Activated naive CD8-positive, alpha-beta T cell treated with anti-CD3 and anti-CD28 coated beads, Interleukin-2, amount 50 U/mL, for 24 hours (primary cell): ENCODE measurements around the gene TEN1.
A peak's percentile ranks its signal among the peaks of the same experiment; 100 is the strongest.

Experiments
- ATAC-seq: fragments of 150-1000 bp; cut with Tn5 transposase; one replicate; pipeline ENCODE4 v1.10.0; 2021
- DNase-seq: peaks from one replicate; pipeline ENCODE4 v3.0.0; 2021
- H3K27ac Mint-ChIP-seq: one replicate; pipeline ENCODE4 v1.8.0; 2021; ENCODE audit warnings: mild to moderate bottlenecking, mixed read lengths
- H3K27me3 Mint-ChIP-seq: one replicate; pipeline ENCODE4 v1.8.0; 2021; ENCODE audit warnings: mixed read lengths
- H3K36me3 Mint-ChIP-seq: one replicate; pipeline ENCODE4 v1.8.0; 2021; ENCODE audit warnings: low read depth, mixed read lengths
- H3K4me1 Mint-ChIP-seq: one replicate; pipeline ENCODE4 v1.8.0; 2021; ENCODE audit warnings: mixed read lengths
- H3K4me3 Mint-ChIP-seq: one replicate; pipeline ENCODE4 v1.8.0; 2021; ENCODE audit warnings: mild to moderate bottlenecking, moderate library complexity, mixed read lengths
- H3K9me3 Mint-ChIP-seq: one replicate; pipeline ENCODE4 v1.8.0; 2021; ENCODE audit warnings: mixed read lengths

Gene TEN1

DNA sequence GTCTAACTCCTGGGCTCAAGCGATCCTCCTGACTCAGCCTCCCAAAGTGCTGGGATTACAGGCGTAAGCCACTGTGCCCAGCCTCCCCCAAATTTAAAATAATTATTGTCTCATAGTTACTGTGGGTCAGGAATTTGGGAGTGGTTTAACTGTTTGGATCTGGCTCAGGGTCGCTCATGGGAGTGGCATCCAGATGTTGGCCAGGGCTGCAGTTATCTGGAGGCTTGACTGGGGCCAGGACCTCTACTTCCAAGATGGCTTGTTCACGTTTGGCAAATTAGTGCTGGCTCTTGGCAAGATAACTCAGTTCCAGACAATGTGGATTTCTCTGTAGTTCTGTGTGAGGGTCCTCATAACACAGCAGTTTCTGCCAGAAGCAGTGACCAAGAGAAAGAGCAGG lies 8.0 kb downstream of the TEN1 start:
- H3K4me3 Mint-ChIP-seq = no peak overlapping the region
- DNase-seq = no peak
- ATAC-seq = no peak
- peaks cover 11% of the 10 kb centered on the region for H3K36me3 Mint-ChIP-seq
- no peaks in the 10 kb centered on the region for H3K9me3 Mint-ChIP-seq
- no peak overlapping the region for H3K27ac Mint-ChIP-seq
- peaks cover 5% of the 10 kb centered on the region for H3K4me1 Mint-ChIP-seq
- H3K27me3 Mint-ChIP-seq = no peaks in the 10 kb centered on the region

DNA sequence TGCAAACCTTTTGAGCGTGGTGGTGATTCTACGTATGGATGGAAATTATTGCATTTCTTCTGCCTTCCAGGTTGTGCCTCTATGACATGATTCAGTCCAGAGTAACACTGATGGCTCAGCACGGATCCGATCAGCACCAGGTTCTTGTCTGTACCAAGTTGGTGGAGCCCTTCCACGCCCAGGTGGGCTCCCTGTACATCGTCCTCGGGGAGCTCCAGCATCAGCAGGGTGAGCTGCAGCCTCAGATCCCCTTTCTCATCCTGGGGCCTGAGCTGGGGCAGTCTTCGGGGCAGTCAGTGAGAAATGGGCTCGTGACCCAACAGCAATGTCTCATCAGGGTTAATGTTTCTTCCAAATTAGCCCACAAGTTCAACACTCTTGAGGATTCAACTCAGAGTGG lies 12.4 kb downstream of the TEN1 start:
- ATAC-seq (no peak), DNase-seq (no peak)
- H3K27me3 Mint-ChIP-seq = no peaks in the 10 kb centered on the region
- H3K36me3 Mint-ChIP-seq = peaks cover 13% of the 10 kb centered on the region
- H3K4me3 Mint-ChIP-seq = no peak overlapping the region
- H3K27ac Mint-ChIP-seq = no peak overlapping the region
- no peaks in the 10 kb centered on the region for H3K9me3 Mint-ChIP-seq
- peaks cover 2% of the 10 kb centered on the region for H3K4me1 Mint-ChIP-seq

DNA sequence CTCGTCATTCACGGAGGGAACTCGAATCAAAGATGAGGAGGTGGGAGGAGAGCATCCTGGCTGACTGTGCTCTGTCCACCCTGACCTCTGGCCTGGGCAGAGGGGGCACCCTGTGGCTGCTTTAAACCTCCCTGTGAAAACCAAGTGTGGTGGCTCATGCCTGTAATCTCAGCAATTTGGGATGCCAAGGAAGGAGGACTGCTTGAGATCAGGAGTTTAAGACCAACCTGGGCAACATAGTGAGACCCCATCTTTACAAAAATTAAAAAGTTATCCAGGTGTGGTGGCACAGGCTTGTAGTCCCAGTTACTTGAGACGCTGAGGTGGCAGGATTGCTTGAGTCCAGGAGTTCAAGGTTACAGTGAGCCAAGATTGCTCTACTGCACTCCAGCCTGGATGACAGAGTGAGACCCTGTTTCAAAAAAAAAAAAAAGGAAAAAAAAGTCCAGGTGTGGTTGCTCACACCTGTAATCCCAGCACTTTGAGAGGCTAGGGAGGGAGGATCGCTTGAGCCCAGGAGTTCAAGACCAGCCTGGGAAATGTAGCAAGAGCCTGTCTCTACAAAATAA lies 15.8 kb downstream of the TEN1 start:
- ATAC-seq (no peak), DNase-seq (no peak)
- Mint-ChIP-seq H3K9me3 (no peaks in the 10 kb centered on the region), H3K4me1 (peaks cover 16% of the 10 kb centered on the region), H3K36me3 (peaks cover 8% of the 10 kb centered on the region), H3K27ac (no peak overlapping the region), H3K27me3 (no peaks in the 10 kb centered on the region), H3K4me3 (no peak overlapping the region)

DNA sequence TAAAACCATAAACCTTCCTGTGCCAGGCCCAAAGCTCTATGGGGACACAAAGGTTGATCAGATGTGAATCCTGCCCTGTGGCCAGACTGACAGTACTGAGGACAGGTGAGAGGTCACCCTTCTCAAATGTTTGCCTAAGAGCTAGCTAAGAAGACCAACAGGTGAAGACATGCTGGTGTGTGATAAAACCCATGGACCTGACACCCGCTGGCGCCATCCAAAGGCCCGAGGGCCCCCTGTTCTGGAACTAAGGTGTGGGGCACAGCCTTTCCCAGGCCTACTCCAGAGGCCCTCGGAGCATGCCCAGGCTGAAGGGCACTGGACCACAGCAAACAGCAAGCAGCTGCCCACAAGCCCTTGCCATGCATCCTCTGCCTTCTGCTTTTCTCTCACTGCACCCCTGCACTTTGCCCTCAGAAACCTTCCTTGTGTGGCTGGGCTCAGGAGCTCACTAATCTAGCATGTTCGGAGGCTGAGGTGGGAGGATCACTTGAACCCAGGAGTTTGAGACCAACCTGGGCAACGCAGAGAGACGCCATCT lies 16.4 kb downstream of the TEN1 start:
- Mint-ChIP-seq H3K36me3 (peaks cover 8% of the 10 kb centered on the region), H3K4me1 (peaks cover 16% of the 10 kb centered on the region), H3K27me3 (no peaks in the 10 kb centered on the region), H3K27ac (no peak overlapping the region), H3K9me3 (no peaks in the 10 kb centered on the region), H3K4me3 (no peak overlapping the region)
- ATAC-seq (no peak), DNase-seq (no peak)

DNA sequence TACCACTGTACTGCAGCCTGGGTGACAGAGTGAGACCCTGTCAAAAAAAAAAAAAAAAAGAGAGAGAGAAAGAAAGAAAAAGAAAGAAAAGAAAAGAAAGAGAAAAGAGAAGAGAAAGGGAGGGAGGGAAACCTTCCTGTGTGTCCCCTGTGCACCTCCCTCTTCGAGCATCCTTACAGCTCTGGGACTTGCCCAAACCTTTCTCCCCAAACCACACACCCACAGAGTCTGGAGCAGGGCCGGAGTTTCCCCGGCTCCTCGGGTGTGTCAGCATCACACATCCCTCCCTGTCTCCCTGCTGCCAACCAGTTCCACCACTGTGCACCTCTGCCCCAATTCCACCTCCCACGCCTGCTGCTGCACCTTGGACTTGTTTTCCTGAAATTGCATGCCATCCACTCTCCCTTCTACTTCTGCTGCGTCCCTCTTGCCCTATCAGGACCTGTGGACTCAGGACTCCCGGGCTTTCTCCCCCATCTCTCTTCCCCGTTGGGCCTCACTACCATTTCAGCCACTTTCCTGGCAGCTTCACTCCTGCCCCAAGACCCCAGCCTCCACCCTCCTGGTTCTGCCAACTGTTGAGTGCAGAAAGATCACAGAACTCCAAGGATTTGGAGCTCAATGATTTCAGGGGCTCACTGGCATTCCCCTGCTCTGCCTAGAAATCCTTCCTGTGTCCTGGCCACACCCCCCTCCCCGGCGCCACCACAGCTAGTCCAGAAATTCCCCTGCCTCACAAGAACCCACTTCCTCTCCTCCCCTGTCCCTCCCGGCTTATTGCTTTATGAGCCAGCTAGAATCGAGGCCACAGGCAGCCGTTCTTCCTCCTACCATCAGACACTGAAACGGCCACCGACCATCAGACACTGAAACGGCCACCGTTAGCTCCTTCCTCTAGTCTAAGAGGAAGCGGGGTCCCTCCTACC lies 17.9 kb downstream of the TEN1 start:
- Mint-ChIP-seq H3K36me3 (peaks cover 4% of the 10 kb centered on the region), H3K9me3 (no peaks in the 10 kb centered on the region), H3K27me3 (no peaks in the 10 kb centered on the region), H3K4me1 (peaks cover 16% of the 10 kb centered on the region), H3K27ac (peak overlapping the region; percentile 80), H3K4me3 (peak overlapping the region; percentile 13)
- peak; percentile 55 for DNase-seq
- ATAC-seq = peak; percentile 58

DNA sequence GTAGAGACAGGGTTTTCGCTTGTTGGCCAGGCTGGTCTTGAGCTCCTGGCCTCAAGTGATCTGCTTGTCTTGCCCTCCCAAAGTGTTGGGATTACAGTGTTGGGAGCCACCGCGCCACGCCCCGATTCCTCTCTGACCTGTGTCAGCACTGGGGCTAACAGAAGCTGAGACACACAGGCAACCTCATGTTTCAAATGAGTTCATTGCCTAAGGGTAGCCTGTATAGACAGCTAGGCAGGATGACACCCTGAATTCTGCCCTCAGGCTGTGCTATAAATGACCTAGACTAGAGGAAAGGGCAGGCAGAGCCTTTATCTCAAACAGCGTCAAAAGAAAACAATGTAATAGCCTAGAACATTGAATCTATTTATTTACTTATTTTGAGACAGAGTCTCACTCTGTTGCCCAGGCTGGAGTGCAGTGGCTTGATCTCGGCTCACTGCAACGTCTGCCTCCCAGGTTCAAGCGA lies 19.3 kb downstream of the TEN1 start:
- H3K27me3 Mint-ChIP-seq = no peaks in the 10 kb centered on the region
- no peaks in the 10 kb centered on the region for H3K9me3 Mint-ChIP-seq
- DNase-seq (no peak), ATAC-seq (no peak)
- H3K4me1 Mint-ChIP-seq = peaks cover 16% of the 10 kb centered on the region
- no peak overlapping the region for H3K27ac Mint-ChIP-seq
- no peak overlapping the region for H3K4me3 Mint-ChIP-seq
- H3K36me3 Mint-ChIP-seq = peaks cover 1% of the 10 kb centered on the region

DNA sequence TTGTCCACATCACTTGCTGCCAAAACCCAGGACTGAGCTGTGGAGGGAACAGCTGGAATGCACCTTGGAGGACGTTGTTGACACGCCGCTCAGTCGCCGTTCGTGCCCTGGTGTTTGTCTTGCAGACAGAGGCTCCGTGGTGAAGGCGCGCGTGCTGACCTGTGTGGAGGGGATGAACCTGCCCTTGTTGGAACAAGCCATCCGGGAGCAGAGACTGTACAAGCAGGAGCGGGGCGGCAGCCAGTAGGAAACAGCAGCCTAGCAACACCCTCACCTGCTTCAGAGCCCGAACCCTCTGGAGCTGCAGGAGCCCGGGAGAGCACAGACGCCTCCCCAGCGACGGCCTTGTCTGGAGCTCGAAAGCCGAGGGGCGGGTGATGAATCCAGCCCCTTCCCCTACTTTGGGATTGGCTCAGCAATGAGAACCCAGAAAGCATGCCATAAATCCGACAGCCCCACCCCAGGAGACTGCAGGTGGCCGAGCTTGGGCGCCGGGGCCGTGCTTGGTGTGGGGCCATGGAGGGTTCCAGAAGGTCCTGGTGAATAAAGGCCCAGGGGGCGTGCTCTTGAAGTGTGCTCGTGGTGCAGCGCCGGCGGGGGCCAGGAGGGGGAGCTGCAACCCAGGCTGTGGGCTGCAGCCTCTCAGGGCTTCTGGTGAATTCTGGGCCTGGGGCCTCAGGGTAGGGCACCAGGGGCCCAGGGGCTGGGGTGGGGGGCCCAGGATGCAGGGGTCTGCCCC lies 21.1 kb downstream of the TEN1 start:
- H3K9me3 Mint-ChIP-seq = no peaks in the 10 kb centered on the region
- H3K4me3 Mint-ChIP-seq = no peak overlapping the region
- H3K36me3 Mint-ChIP-seq = no peaks in the 10 kb centered on the region
- H3K4me1 Mint-ChIP-seq = peaks cover 16% of the 10 kb centered on the region
- H3K27ac Mint-ChIP-seq = no peak overlapping the region
- no peaks in the 10 kb centered on the region for H3K27me3 Mint-ChIP-seq
- DNase-seq (peak; percentile 78), ATAC-seq (peak; percentile 53)

DNA sequence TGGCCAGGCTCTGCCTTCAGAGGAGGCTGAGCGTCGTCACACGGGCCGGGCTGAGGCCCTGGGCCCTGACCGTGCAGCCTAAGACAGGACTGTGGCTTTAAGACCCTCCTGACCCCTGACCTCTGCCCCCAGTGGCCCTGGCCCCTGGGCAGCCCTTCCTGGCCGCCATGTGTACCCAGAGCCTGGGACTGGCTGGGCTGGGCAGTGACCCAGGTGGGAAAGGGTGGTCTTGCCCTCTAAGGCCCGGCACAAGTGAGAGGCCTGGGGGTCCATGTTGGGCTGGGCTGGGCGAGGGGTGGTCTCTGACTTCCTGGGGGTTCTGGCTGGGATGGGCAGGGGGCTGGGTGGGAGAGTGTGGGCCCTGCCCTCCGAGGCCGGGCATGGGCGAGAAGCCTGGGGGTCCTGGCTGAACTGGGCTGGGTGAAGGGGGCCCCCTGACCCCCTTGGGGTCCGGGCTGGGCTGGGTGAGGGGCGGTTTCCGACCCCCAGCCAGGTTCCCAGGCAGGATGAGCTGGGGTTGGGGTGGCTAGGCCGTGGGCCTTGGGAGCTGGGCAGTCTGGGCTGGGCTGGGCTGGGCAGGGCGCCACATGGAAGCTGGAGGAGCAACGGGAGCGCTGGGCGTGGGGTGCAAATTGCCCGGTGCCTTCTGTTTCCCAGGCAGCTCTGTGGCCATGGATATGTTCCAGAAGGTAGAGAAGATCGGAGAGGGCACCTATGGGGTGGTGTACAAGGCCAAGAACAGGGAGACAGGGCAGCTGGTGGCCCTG lies 21.9 kb downstream of the TEN1 start, which contains the start of gene CDK3:
Gene CDK3 (plus strand): TSS at position 101 of the 767 bp plus-strand sequence. CDS start 571 bp downstream, at position 672.
- H3K27me3 Mint-ChIP-seq = no peaks in the 10 kb centered on the region
- H3K36me3 Mint-ChIP-seq = peaks cover 2% of the 10 kb centered on the region
- DNase-seq = no peak
- H3K9me3 Mint-ChIP-seq = no peaks in the 10 kb centered on the region
- ATAC-seq = no peak
- no peak within 1 kb of the TSS for H3K27ac Mint-ChIP-seq
- peaks cover 16% of the 10 kb centered on the region for H3K4me1 Mint-ChIP-seq
- no peak within 1 kb of the TSS for H3K4me3 Mint-ChIP-seq

DNA sequence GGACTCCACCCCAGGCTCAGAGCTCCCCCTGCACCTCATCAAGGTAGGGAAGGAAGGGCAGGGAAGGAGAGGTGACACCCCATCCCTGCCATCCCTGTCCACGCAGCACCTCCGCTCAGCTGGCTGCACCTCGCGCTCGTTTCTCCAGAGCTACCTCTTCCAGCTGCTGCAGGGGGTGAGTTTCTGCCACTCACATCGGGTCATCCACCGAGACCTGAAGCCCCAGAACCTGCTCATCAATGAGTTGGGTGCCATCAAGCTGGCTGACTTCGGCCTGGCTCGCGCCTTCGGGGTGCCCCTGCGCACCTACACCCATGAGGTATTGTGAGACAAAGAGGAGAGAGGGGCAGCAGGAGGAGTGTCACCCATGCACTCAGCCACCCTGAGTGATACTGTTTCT lies 23.1 kb downstream of the TEN1 start:
- Mint-ChIP-seq H3K4me1 (peaks cover 6% of the 10 kb centered on the region), H3K27me3 (no peaks in the 10 kb centered on the region), H3K27ac (no peak overlapping the region), H3K4me3 (no peak overlapping the region), H3K9me3 (no peaks in the 10 kb centered on the region), H3K36me3 (peaks cover 2% of the 10 kb centered on the region)
- no peak for ATAC-seq
- DNase-seq = no peak

DNA sequence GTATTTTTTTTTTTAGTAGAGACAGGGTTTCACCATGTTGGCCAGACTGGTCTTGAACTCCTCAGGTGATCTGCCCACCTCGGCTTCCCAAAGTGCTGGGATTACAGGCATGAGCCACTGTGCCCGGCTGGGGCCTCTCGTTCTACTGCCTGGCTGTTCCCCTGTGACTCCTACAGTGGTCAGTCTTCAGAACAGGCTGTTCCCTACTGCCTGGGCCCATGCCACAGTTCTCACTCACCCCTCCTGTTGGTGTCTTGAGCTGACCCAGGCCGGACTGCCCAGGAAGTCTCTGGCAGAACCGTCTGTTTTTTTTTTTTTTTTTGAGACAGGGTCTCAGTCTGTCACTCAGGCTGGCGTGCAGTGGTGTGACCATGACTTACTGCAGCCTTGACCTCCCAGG lies 24.9 kb downstream of the TEN1 start:
- Mint-ChIP-seq H3K27ac (no peak overlapping the region), H3K36me3 (peaks cover 2% of the 10 kb centered on the region)
- ATAC-seq = no peak

DNA sequence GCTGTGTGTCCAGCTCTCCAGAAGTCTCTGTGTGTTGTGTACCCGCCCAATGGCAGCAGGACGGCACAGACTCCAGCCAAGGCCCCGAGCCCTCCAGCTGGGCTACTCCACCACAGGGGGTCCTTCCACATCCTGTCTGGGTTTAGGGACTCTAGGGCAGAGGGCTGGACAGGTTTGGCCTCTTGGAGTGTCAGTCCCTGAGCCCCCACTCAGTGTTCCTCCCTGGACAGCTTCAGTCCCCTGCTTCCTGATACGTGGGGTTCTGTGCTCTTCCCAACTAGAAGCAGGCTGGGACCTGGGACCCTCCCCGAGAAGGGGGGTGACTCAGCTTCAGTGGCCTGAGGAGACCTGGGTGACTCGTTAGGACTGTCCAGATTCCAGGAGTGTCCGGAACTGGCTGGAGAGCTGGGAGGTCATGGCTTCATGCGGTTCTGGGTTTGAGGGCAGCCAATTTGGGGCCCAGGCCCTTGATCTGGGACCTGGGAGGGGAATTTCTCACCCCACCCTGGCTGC lies 25.8 kb downstream of the TEN1 start:
- DNase-seq (no peak), ATAC-seq (no peak)
- H3K36me3 Mint-ChIP-seq = peaks cover 2% of the 10 kb centered on the region
- H3K27me3 Mint-ChIP-seq = no peaks in the 10 kb centered on the region
- no peaks in the 10 kb centered on the region for H3K4me1 Mint-ChIP-seq
- no peaks in the 10 kb centered on the region for H3K9me3 Mint-ChIP-seq
- no peak overlapping the region for H3K27ac Mint-ChIP-seq
- no peak overlapping the region for H3K4me3 Mint-ChIP-seq

More for the DNA sequence above, 24.9 kb downstream of the TEN1 start:
- Mint-ChIP-seq H3K27me3 (no peaks in the 10 kb centered on the region), H3K9me3 (no peaks in the 10 kb centered on the region), H3K4me3 (no peak overlapping the region), H3K4me1 (no peaks in the 10 kb centered on the region)
- DNase-seq = no peak

DNA sequence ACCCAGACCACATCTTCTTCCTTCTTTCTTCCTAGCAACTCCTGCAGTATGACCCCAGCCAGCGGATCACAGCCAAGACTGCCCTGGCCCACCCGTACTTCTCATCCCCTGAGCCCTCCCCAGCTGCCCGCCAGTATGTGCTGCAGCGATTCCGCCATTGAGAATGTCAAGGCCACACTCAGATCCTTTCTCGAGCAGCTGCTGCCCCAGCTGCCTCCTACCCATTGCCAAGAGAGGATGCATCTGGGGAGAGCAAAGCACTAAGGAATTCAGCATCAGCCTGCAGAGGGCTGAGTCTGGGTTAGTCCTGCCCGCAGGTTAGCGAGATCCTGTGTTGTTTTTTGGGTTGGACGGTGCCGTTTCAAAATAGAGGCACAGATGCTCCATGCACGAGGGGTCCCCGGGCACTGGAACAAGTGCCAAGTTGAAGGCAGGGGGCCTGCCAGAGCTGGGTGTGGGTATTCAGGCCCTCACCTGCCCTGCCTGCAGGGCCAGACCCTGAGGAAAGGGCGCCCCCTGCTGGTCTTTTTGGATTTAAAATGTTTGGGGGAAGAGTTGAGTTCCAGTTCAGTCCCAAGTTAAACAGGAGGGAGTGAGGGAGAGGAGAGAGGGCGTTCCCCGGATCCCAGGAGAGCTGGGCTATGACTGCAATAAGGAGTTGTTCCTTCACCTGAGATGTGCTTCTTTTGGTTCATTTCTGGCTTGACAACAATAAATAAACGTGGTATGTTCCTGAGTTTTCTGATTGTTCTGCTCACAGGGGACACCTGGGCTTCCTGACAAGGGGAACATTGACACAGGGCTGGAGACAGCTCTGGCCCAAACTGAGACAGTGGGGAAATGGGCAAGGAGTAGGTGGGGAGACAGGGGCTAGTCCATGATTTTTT lies 26.5 kb downstream of the TEN1 start:
- Mint-ChIP-seq H3K4me1 (no peaks in the 10 kb centered on the region), H3K27ac (no peak overlapping the region), H3K27me3 (no peaks in the 10 kb centered on the region), H3K36me3 (peaks cover 2% of the 10 kb centered on the region), H3K9me3 (no peaks in the 10 kb centered on the region), H3K4me3 (no peak overlapping the region)
- ATAC-seq (peak; percentile 66), DNase-seq (peak; percentile 90)
